Body of pancreas (tissue), 4 donors: ENCODE measurements around the gene ANXA4. TPM values are rescaled to one million over a fixed set of nuclear protein-coding genes. Genes with fewer than 3 reads are reported as not detected.
A peak's percentile ranks its signal among the peaks of the same experiment; 100 is the strongest.

Experiments
- ATAC-seq: fragments of 150-250 bp; one replicate; pipeline ENCODE4 v1.9.1; 2016
- DNase-seq, 4 donors: peaks; one replicate each; pipeline ENCODE4 v3.0.0-alpha.2; 2019
- H3K27ac ChIP-seq, 4 donors: fragments of 200-600 bp; sonication (generic); 1 replicate in 3 of 4; 2 replicates in 1 of 4; pipeline versions ENCODE4 v1.5.1 to v1.6.1; 2016 to 2019; ENCODE audit warnings: mild to moderate bottlenecking in 1 of 4, mixed read lengths in 1 of 4, moderate library complexity in 1 of 4
- H3K27me3 ChIP-seq, 2 donors: fragments of 200-600 bp; sonication (generic); one replicate each; pipeline ENCODE4 v1.6.0; 2016; ENCODE audit warnings: mild to moderate bottlenecking in 1 of 2
- H3K36me3 ChIP-seq, 2 donors: fragments of 200-600 bp; sonication (generic); replicated peaks in 1 of 2; 2 replicates each; pipeline ENCODE4 v1.5.1; 2016; ENCODE audit warnings: low read depth in 2 of 2; ENCODE audit not compliant: insufficient read depth in 1 of 2
- H3K4me1 ChIP-seq: fragments of 200-600 bp; sonication (generic); one replicate; pipeline ENCODE4 v1.6.0; 2016
- H3K4me3 ChIP-seq, 2 donors: fragments of 200-600 bp; sonication (generic); 1 replicate in 1 of 2; 2 replicates in 1 of 2; pipeline ENCODE4 v1.5.1; 2016 to 2019
- H3K9me3 ChIP-seq, 3 donors: fragments of 200-600 bp; sonication (generic); 1 replicate in 2 of 3; 2 replicates in 1 of 3; pipeline ENCODE4 v1.5.1; 2016
- CTCF ChIP-seq, 7 experiments: fragments of 450-650 bp in 4 of 7; fragments of 200-600 bp in 3 of 7; sonication (generic) in 3 of 7; IDR thresholded peaks; one replicate each; pipeline ENCODE4 v1.5.1; 2016 to 2019; ENCODE audit warnings: antibody characterized with exemption in 7 of 7
- POLR2A ChIP-seq, 3 donors: fragments of 450-650 bp; IDR thresholded peaks; one replicate each; pipeline ENCODE4 v1.6.1; 2016; ENCODE audit warnings: antibody characterized with exemption in 3 of 3, mild to moderate bottlenecking in 2 of 3
- WGBS, 2 donors: methylation state at CpG; one replicate each; pipeline ENCODE4 v1.1.5; 2017; 5-methylcytosine and 5-hydroxymethylcytosine counted together
- intact Hi-C: fragments of 100-400 bp; cut with DNase I; formaldehyde crosslinking; loops from one replicate; pipeline ENCODE4 v1.15.1; 2023
- total RNA-seq, 2 donors: library from RNA; depleted of rRNA; stranded (reverse); fragments of >200 nt; gene quantifications; one replicate each; pipeline ENCODE4 v1.1.0, GENCODE V29; 2016

ANXA4 gene
- total RNA-seq, 2 donors from 2014 or later, result 382 to 399 TPM

- H3K27ac ChIP-seq, result peak overlapping the region in 1 of 4 donors; percentile 11
Measured at GRCh38 chr2:69694894-69695849, 46.8 kb upstream of the ANXA4 start.

GRCh38 chr2:69695850-69696216 lies 46.1 kb upstream of the ANXA4 start:
- no peaks in the 10 kb centered on the region for H3K36me3 ChIP-seq
- TF ChIP-seq CTCF (IDR thresholded peaks at IDR 0.05) (no peak), POLR2A (IDR thresholded peaks at IDR 0.05) (no peak)
- H3K27ac ChIP-seq, result no peak overlapping the region

More at GRCh38 chr2:69694894-69695849, 46.8 kb upstream of the ANXA4 start:
- 60 to 70% methylated on average over 12 of the region's 12 CpGs for WGBS, 2 donors
- DNase-seq (no peak), ATAC-seq (no peak)
- no peak for TF ChIP-seq CTCF (IDR thresholded peaks at IDR 0.05)
- no peak for TF ChIP-seq POLR2A (IDR thresholded peaks at IDR 0.05)
- H3K27me3 ChIP-seq, result no peaks in the 10 kb centered on the region
- H3K4me1 ChIP-seq, result peaks cover 8% of the 10 kb centered on the region
- no peaks in the 10 kb centered on the region for H3K36me3 ChIP-seq
- no peak overlapping the region for H3K4me3 ChIP-seq
- intact Hi-C loops, result no loop called here
- no peaks in the 10 kb centered on the region for H3K9me3 ChIP-seq

GRCh38 chr2:69700381-69700780 lies 41.6 kb upstream of the ANXA4 start:
- no peak overlapping the region for H3K27ac ChIP-seq
- intact Hi-C loops, result no loop called here
- DNase-seq, result no peak
- H3K4me1 ChIP-seq, result peaks cover 2% of the 10 kb centered on the region
- ATAC-seq, result no peak
- WGBS, 2 donors, result 92 to 95% methylated on average over 5 of the region's 5 CpGs
- no peaks in the 10 kb centered on the region for H3K9me3 ChIP-seq
- no peaks in the 10 kb centered on the region for H3K27me3 ChIP-seq
- no peak overlapping the region for H3K4me3 ChIP-seq
- TF ChIP-seq CTCF (IDR thresholded peaks at IDR 0.05) (no peak), POLR2A (IDR thresholded peaks at IDR 0.05) (no peak)
- no peaks in the 10 kb centered on the region for H3K36me3 ChIP-seq

More at GRCh38 chr2:69695850-69696216, 46.1 kb upstream of the ANXA4 start:
- H3K4me1 ChIP-seq, result peaks cover 8% of the 10 kb centered on the region
- no peak overlapping the region for H3K4me3 ChIP-seq
- 55 to 73% methylated on average over 2 of the region's 2 CpGs for WGBS, 2 donors
- intact Hi-C loops, result no loop called here
- no peaks in the 10 kb centered on the region for H3K9me3 ChIP-seq
- no peaks in the 10 kb centered on the region for H3K27me3 ChIP-seq
- ATAC-seq, result no peak
- no peak for DNase-seq

- Histone ChIP-seq H3K4me1 (no peaks in the 10 kb centered on the region), H3K36me3 (no peaks in the 10 kb centered on the region), H3K4me3 (no peak overlapping the region), H3K27ac (no peak overlapping the region), H3K27me3 (no peaks in the 10 kb centered on the region), H3K9me3 (no peaks in the 10 kb centered on the region)
- 86 to 94% methylated on average over 9 of the region's 9 CpGs for WGBS, 2 donors
- no peak for ATAC-seq
- intact Hi-C loops, result no loop called here
- no peak for DNase-seq
- TF ChIP-seq CTCF (IDR thresholded peaks at IDR 0.05) (no peak), POLR2A (IDR thresholded peaks at IDR 0.05) (no peak)
Measured at GRCh38 chr2:69701100-69701945, 40.6 kb upstream of the ANXA4 start.
